DMS53 treated with DMSO at 0.1 percent for 48 hours (cell line): ENCODE results near the gene ANKRD62.
"Not testable (repeated sequence)": the region's sequence is repeated elsewhere in the genome, so short reads cannot be mapped to it uniquely, and the experiment has no call there.

Experiments
- DNase-seq: peaks from one replicate; lab custom pipeline; 2025; ENCODE audit not compliant: unreplicated experiment; lab: John Stamatoyannopoulos, UW

The ANKRD62 gene

GRCh38 chr18:12092398-12093229, 1.0 kb upstream of the ANKRD62 start:
- DNase-seq = peak; percentile 92

- DNase-seq = no peak
Measured at GRCh38 chr18:12098374-12098773, 4.7 kb downstream of the ANKRD62 start.

- DNase-seq = no peak
Measured at GRCh38 chr18:12099160-12099559, 5.5 kb downstream of the ANKRD62 start.

- DNase-seq = no peak
Measured at GRCh38 chr18:12101266-12101665, 7.6 kb downstream of the ANKRD62 start.

- no peak for DNase-seq
Measured at GRCh38 chr18:12102136-12102842, 8.6 kb downstream of the ANKRD62 start.

- no peak for DNase-seq
Measured at GRCh38 chr18:12106471-12106870, 12.8 kb downstream of the ANKRD62 start.

- DNase-seq = no peak
Measured at GRCh38 chr18:12109836-12110235, 16.2 kb downstream of the ANKRD62 start.

- DNase-seq = no peak
Measured at GRCh38 chr18:12113999-12114646, 20.5 kb downstream of the ANKRD62 start.

- no peak for DNase-seq
Measured at GRCh38 chr18:12119358-12119757, 25.7 kb downstream of the ANKRD62 start.

GRCh38 chr18:12121175-12122042, 27.8 kb downstream of the ANKRD62 start:
- DNase-seq = peak; percentile 65

- DNase-seq = not testable (repeated sequence)
Measured at GRCh38 chr18:12122043-12122389, 28.4 kb downstream of the ANKRD62 start.

- not testable (repeated sequence) for DNase-seq
Measured at GRCh38 chr18:12127647-12128046, 34.0 kb downstream of the ANKRD62 start.

GRCh38 chr18:12138831-12139230, 45.2 kb downstream of the ANKRD62 start:
- DNase-seq = not testable (repeated sequence)

GRCh38 chr18:12140866-12141265, 47.2 kb downstream of the ANKRD62 start:
- not testable (repeated sequence) for DNase-seq

- not testable (repeated sequence) for DNase-seq
Measured at GRCh38 chr18:12141778-12142177, 48.1 kb downstream of the ANKRD62 start.

GRCh38 chr18:12149431-12149830, 55.8 kb downstream of the ANKRD62 start:
- not testable (repeated sequence) for DNase-seq

- no peak for DNase-seq
Measured at GRCh38 chr18:12154361-12154760, 60.7 kb downstream of the ANKRD62 start.

GRCh38 chr18:12155996-12156395, 62.4 kb downstream of the ANKRD62 start:
- no peak for DNase-seq

GRCh38 chr18:12159446-12159845, 65.8 kb downstream of the ANKRD62 start:
- no peak for DNase-seq

GRCh38 chr18:12162786-12163185, 69.1 kb downstream of the ANKRD62 start:
- no peak for DNase-seq
